ENCODE data around the gene CHCHD3. TPM values are rescaled to one million over a fixed set of nuclear protein-coding genes. Genes with fewer than 3 reads are reported as not detected.

CHCHD3 gene
- total and polyA plus RNA-seq, 9 of the 15 experiments (the other 6 are each of a cell fraction or from before 2014, with no cell fraction given): 66.2 to 279 (median 204) TPM

DNA sequence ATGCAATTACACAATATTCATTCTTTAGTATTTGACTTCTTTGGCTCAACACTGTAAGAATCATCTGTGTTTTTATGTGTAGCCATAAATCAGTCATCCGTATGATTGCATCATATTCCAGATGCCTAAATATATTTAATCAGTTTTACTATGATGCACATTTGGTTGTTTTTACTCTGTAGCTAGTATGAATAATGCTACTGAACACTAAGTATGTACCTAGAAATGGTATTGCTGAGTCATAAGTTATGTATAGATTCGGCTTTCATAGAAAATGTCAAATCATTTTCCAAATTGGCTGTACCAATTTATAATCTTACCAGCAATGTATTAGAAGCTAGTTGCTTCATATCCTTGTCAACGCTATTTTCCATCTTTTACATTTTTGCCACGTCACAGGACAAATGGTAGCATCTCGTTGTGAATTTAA, 308.3 kb downstream of the CHCHD3 start (continued):
- no peak for TF ChIP-seq ZNF609 (CRISPR knock-in tag; IDR thresholded peaks at IDR 0.05; ENCODE audit: borderline replicate concordance)
- no peak for TF ChIP-seq NR2F6 (CRISPR knock-in tag; IDR thresholded peaks at IDR 0.05)
- TF ChIP-seq, protein P1, sequence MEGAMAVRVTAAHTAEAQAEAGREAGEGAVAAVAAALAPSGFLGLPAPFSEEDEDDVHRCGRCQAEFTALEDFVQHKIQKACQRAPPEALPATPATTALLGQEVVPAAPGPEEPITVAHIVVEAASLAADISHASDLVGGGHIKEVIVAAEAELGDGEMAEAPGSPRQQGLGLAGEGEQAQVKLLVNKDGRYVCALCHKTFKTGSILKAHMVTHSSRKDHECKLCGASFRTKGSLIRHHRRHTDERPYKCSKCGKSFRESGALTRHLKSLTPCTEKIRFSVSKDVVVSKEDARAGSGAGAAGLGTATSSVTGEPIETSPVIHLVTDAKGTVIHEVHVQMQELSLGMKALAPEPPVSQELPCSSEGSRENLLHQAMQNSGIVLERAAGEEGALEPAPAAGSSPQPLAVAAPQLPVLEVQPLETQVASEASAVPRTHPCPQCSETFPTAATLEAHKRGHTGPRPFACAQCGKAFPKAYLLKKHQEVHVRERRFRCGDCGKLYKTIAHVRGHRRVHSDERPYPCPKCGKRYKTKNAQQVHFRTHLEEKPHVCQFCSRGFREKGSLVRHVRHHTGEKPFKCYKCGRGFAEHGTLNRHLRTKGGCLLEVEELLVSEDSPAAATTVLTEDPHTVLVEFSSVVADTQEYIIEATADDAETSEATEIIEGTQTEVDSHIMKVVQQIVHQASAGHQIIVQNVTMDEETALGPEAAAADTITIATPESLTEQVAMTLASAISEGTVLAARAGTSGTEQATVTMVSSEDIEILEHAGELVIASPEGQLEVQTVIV (CRISPR knock-in tag; IDR thresholded peaks at IDR 0.05; ENCODE audit: borderline replicate concordance): no peak
- TF ChIP-seq TFAM (CRISPR knock-in tag; conservative IDR thresholded peaks at IDR 0.05): no peak
- TF ChIP-seq ZBTB33 (CRISPR knock-in tag; IDR thresholded peaks at IDR 0.05): no peak
- no peak for TF ChIP-seq TRIM24 (IDR thresholded peaks at IDR 0.05)
- TF ChIP-seq ZNF583 (CRISPR knock-in tag; IDR thresholded peaks at IDR 0.05): no peak
- TF ChIP-seq, protein P2, sequence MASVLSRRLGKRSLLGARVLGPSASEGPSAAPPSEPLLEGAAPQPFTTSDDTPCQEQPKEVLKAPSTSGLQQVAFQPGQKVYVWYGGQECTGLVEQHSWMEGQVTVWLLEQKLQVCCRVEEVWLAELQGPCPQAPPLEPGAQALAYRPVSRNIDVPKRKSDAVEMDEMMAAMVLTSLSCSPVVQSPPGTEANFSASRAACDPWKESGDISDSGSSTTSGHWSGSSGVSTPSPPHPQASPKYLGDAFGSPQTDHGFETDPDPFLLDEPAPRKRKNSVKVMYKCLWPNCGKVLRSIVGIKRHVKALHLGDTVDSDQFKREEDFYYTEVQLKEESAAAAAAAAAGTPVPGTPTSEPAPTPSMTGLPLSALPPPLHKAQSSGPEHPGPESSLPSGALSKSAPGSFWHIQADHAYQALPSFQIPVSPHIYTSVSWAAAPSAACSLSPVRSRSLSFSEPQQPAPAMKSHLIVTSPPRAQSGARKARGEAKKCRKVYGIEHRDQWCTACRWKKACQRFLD (CRISPR knock-in tag; IDR thresholded peaks at IDR 0.05): no peak
- TF ChIP-seq STAT6 (CRISPR knock-in tag; IDR thresholded peaks at IDR 0.05): no peak
- no peak for TF ChIP-seq PYGO2 (tag; IDR thresholded peaks at IDR 0.05)
- no peak for TF ChIP-seq CREBBP (IDR thresholded peaks at IDR 0.05; ENCODE audit: low read depth, low read length)
- TF ChIP-seq, protein P3, sequence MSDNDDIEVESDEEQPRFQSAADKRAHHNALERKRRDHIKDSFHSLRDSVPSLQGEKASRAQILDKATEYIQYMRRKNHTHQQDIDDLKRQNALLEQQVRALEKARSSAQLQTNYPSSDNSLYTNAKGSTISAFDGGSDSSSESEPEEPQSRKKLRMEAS (CRISPR knock-in tag; IDR thresholded peaks at IDR 0.05): no peak
- no peak for TF ChIP-seq PTRF (tag; IDR thresholded peaks at IDR 0.05)
- peak; percentile 81 for TF ChIP-seq ZSCAN32 (CRISPR knock-in tag; IDR thresholded peaks at IDR 0.05)
- TF ChIP-seq MEF2D (tag; conservative IDR thresholded peaks at IDR 0.05; ENCODE audit: low read depth): no peak

Data from K562 (cell line).